K562 (cell line): Measurements from ENCODE around the gene KCNK16. TPM values are rescaled to one million over a fixed set of nuclear protein-coding genes. Genes with fewer than 3 reads are reported as not detected.

Experiments used
- ATAC-seq: fragments of 200-7000 bp; cut with Tn5 transposase; 3 replicates; pipeline ENCODE4 v1.9.1; 2020; ENCODE audit warnings: moderate library complexity
- BruUV-seq: library from RNA; stranded (reverse); fragments of 400-500 nt; replicated peaks from 2 replicates; lab custom pipeline; 2021; lab: Mats Ljungman, UMichigan
- CTCF ChIA-PET: fragments of 300-600 bp; formaldehyde crosslinking; extraction: SDS; loops from one replicate; lab custom pipeline; 2021; ENCODE audit warnings: low intra/inter-chr PET ratio; lab: Yijun Ruan, JAX
- POLR2A ChIA-PET: fragments of 300-600, 350-650 bp; sonication (Branson Sonifier 250); formaldehyde crosslinking; extraction: SDS; loops from one replicate; lab custom pipeline; 2021; ENCODE audit warnings: antibody characterized with exemption, inconsistent platforms; lab: Yijun Ruan, JAX
- DNase-seq, 4 experiments: peaks; one replicate each; pipeline versions ENCODE4 v3.0.0 to v3.0.0-alpha.2; 2011 to 2018; ENCODE audit warnings: low spot score in 3 of 4, mixed read lengths in 3 of 4; ENCODE audit errors: extremely low read depth in 1 of 4
- FAIRE-seq: peaks from 2 replicates; lab custom pipeline; 2011; peaks lifted over from hg19 to GRCh38; lab: Jason Lieb, UNC
- H2AFZ ChIP-seq: 2 replicates; pipeline ENCODE4 v1.6.0; 2011; ENCODE audit warnings: low read depth, low read length, control low read depth, inconsistent platforms
- H3K27ac ChIP-seq: fragments of 200-600 bp; 3 replicates; pipeline ENCODE4 v1.8.0; 2011; ENCODE audit warnings: low read depth, mild to moderate bottlenecking, control low read depth, inconsistent platforms, low read length, moderate library complexity, mixed read lengths; ENCODE audit errors: extremely low read depth
- H3K27me3 ChIP-seq, 2 experiments: fragments of 300-600 bp in 1 of 2; 2 replicates in 1 of 2; 3 replicates in 1 of 2; pipeline versions ENCODE4 v1.6.0 to v1.8.0; 2011; ENCODE audit warnings: inconsistent platforms in 2 of 2, low read length in 2 of 2, mild to moderate bottlenecking in 1 of 2, mixed read lengths in 1 of 2, moderate library complexity in 1 of 2; ENCODE audit not compliant: control insufficient read depth in 2 of 2, insufficient read depth in 2 of 2
- H3K36me3 ChIP-seq: fragments of 300-600 bp; 3 replicates; pipeline ENCODE4 v1.8.0; 2011; ENCODE audit warnings: mild to moderate bottlenecking, low read length, inconsistent platforms; ENCODE audit not compliant: control insufficient read depth, insufficient read depth
- H3K4me1 ChIP-seq, 2 experiments: fragments of 200-600 bp in 1 of 2; replicated peaks in 1 of 2; 2 replicates in 1 of 2; 3 replicates in 1 of 2; pipeline versions ENCODE4 v1.5.1 to v1.8.0; 2011; ENCODE audit warnings: inconsistent platforms in 2 of 2, low read length in 2 of 2, mild to moderate bottlenecking in 1 of 2, mixed read lengths in 1 of 2, moderate library complexity in 1 of 2; ENCODE audit not compliant: control insufficient read depth in 2 of 2, insufficient read depth in 2 of 2
- H3K4me2 ChIP-seq: 2 replicates; pipeline ENCODE4 v1.6.1; 2011; ENCODE audit warnings: low read length, control low read depth, inconsistent platforms, mixed read lengths; ENCODE audit not compliant: insufficient read depth
- H3K4me3 ChIP-seq: fragments of 200-600 bp; sonication (generic), shearing (Covaris generic); 2 replicates; pipeline ENCODE4 v1.5.1; 2016; ENCODE audit warnings: control low read depth, inconsistent platforms
- H3K79me2 ChIP-seq: fragments of 200-600 bp; 3 replicates; pipeline ENCODE4 v1.8.0; 2011; ENCODE audit warnings: low read length, inconsistent platforms; ENCODE audit not compliant: control insufficient read depth, insufficient read depth
- H3K9ac ChIP-seq, 2 experiments: 2 replicates each; pipeline versions ENCODE4 v1.6.0 to v1.6.1; 2011; ENCODE audit warnings: low read depth in 2 of 2, low read length in 2 of 2, control low read depth in 1 of 2, inconsistent platforms in 1 of 2, mild to moderate bottlenecking in 1 of 2, mixed read lengths in 1 of 2; ENCODE audit not compliant: insufficient read depth in 1 of 2
- H3K9me1 ChIP-seq: one replicate; pipeline ENCODE4 v1.6.0; 2011; ENCODE audit warnings: inconsistent platforms, mild to moderate bottlenecking, low read length, moderate library complexity; ENCODE audit not compliant: control insufficient read depth, insufficient read depth
- H3K9me3 ChIP-seq: replicated peaks from 2 replicates; pipeline ENCODE4 v1.5.1; 2011; ENCODE audit warnings: low read depth, low read length, inconsistent platforms; ENCODE audit not compliant: control insufficient read depth, insufficient read depth
- H4K20me1 ChIP-seq: replicated peaks from 2 replicates; pipeline ENCODE4 v1.6.1; 2011; ENCODE audit warnings: low read length, inconsistent platforms, mixed read lengths; ENCODE audit not compliant: control insufficient read depth, insufficient read depth
- HNRNPL ChIP-seq: fragments of 200-400 bp; formaldehyde crosslinking; IDR thresholded peaks from 2 replicates; pipeline ENCODE4 v1.6.1; 2017; ENCODE audit warnings: low read depth, mild to moderate bottlenecking, low read length
- NFXL1 ChIP-seq: fragments of 450-650 bp; formaldehyde crosslinking; IDR thresholded peaks from 2 replicates; pipeline ENCODE4 v1.4.0; 2021; ENCODE audit warnings: mild to moderate bottlenecking
- PHF21A ChIP-seq: fragments of 450-650 bp; IDR thresholded peaks from 2 replicates; pipeline ENCODE4 v1.6.1; 2017; ENCODE audit warnings: low read depth, borderline replicate concordance
- SMARCA5 ChIP-seq: fragments of 450-650 bp; IDR thresholded peaks from 2 replicates; pipeline ENCODE4 v1.6.1; 2016
- YBX1 ChIP-seq: fragments of 450-650 bp; IDR thresholded peaks from 2 replicates; pipeline ENCODE4 v1.7.1; 2016; ENCODE audit warnings: mild to moderate bottlenecking
- WGBS: fragments of 100-300 bp; shearing (Covaris generic); methylation state at CpG from one replicate; pipeline ENCODE4 v1.1.6; 2016; ENCODE audit warnings: low coverage, mixed read lengths; ENCODE audit not compliant: insufficient coverage; ENCODE audit errors: missing lambda C conversion rate; 5-methylcytosine and 5-hydroxymethylcytosine counted together
- in situ Hi-C: fragments of 300-500 bp; cut with MboI; formaldehyde crosslinking; loops from 4 replicates; pipeline ENCODE4 v1.15.0; 2018; ENCODE audit warnings: inconsistent platforms, mixed read lengths
- intact Hi-C: fragments of 100-400 bp; cut with micrococcal nuclease; formaldehyde crosslinking; loops from 2 replicates; pipeline ENCODE4 v1.14.2; 2022
- polyA plus RNA-seq, 8 experiments: library from polyadenylated mRNA; depleted of rRNA in 4 of 8; stranded (reverse) in 5 of 8; unstranded in 3 of 8; fragments of >200 nt; fragmentation: Nextera tagmentation in 2 of 8; fragmentation: Illumina TruSeq in 1 of 8; extraction: Ambion mirVana in 2 of 8; extraction: Trizol in 1 of 8; gene quantifications; 2 replicates each; pipeline versions ENCODE4 v1.2.1 to v1.2.3, GENCODE V29; 2011 to 2014; ENCODE audit warnings: inconsistent platforms in 1 of 8, missing spikeins in 1 of 8
- total RNA-seq, 7 experiments: library from RNA; depleted of rRNA in 6 of 7; stranded (reverse); fragments of >200 nt in 6 of 7; fragmentation: Illumina TruSeq in 2 of 7; extraction: Trizol in 2 of 7; gene quantifications; 2 replicates each; pipeline versions ENCODE4 v1.2.1 to v1.2.3, GENCODE V29; 2011 to 2021; ENCODE audit warnings: low replicate concordance in 1 of 7

Gene KCNK16
- total and polyA plus RNA-seq, 9 of the 15 experiments (the other 6 are each of a cell fraction or from before 2014, with no cell fraction given), result not detected

DNA sequence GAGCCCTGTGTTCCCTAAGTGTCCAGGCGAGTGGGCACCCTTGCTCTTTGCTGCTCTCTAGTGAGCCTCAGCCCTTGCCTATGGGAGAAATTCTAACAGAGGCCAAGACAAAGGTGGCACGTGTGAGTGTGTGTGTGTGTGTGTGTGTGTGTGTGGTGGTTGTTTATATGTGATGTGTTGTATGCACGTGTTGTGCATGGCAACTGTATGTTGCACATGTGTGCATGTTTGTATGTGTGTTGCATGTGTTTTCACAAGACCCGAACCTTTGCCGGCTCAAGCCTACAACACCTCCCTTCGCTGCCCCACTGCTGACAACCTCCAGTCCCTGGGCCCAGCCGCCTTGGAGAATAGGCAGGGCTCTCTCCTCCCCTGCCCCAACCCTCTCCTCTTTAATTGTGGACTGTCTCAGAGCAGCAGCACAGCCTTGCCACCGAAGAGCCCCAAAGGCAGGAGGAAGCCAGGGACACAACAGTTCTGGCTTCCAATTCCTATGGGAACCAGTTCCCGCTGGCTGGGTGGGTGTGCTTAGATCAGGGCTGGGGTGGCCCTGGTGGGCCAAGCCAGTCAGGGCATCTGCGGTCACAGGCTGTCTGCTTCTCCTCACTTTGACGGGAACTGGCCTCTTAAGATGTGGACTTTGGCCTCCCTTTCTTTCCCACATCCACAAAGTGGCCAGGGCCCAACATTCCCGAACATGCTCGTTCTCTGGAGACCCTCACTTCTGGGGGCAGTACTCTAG lies 2.7 kb downstream of the KCNK16 start:
- no peaks in the 10 kb centered on the region for H3K36me3 ChIP-seq
- peaks cover 8 to 69% of the 10 kb centered on the region in 2 experiments; a peak in 3 of 5 replicates for H3K27me3 ChIP-seq
- FAIRE-seq (no peak), ATAC-seq (no peak)
- H3K9me1 ChIP-seq, result no peaks in the 10 kb centered on the region
- H4K20me1 ChIP-seq, result peaks cover 12% of the 10 kb centered on the region; the same call in 1 of the 2 replicates
- in situ Hi-C loops, result no loop called here
- under 1% methylated on average over 13 of the region's 13 CpGs for WGBS
- no TSS peak for BruUV-seq
- H3K27ac ChIP-seq, result no peak overlapping the region
- H3K9me3 ChIP-seq, result no peaks in the 10 kb centered on the region
- no peak overlapping the region for H3K4me2 ChIP-seq
- H3K9ac ChIP-seq, result no peak overlapping the region
- no peak overlapping the region for H3K4me3 ChIP-seq
- no peak for TF ChIP-seq YBX1
- TF ChIP-seq, all 486 proteins: peak for 0
- no peak for DNase-seq
- H3K79me2 ChIP-seq, result no peaks in the 10 kb centered on the region
- ChIA-PET POLR2A (no interaction called here), CTCF (no interaction called here)
- H3K4me1 ChIP-seq, result no peaks in the 10 kb centered on the region
- intact Hi-C loops, result no loop called here
- no peak overlapping the region for H2AFZ ChIP-seq

DNA sequence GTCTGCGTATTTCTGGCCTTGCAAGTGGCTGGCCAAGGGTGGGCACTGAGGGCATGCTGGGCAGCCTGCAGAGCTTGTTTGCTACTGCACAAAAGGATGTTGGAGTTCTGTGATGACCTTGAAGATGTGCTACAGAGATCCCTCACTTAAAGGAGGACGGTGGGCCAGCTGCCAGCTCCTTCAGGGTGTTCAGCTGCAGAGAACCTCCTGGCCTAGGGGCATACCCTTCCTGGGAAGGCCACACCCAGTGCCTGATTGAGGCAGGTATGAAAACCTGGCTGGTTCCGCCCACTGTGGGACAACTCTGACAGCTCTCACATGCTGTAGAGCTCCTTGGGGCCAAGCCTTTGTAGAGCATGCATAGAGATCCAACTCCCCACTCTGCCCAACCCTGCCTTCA lies 5.2 kb downstream of the KCNK16 start:
- in situ Hi-C loops (no loop called here), intact Hi-C loops (no loop called here)
- ATAC-seq (no peak), FAIRE-seq (no peak), DNase-seq (no peak)
- no peak overlapping the region for H3K4me2 ChIP-seq
- no peaks in the 10 kb centered on the region for H3K9me3 ChIP-seq
- BruUV-seq, result no TSS peak
- TF ChIP-seq HNRNPL (no peak), NFXL1 (CRISPR knock-in tag) (no peak), PHF21A (no peak), SMARCA5 (no peak)
- H3K9ac ChIP-seq, result no peak overlapping the region
- H3K4me3 ChIP-seq, result no peak overlapping the region
- H4K20me1 ChIP-seq, result peaks cover 14% of the 10 kb centered on the region; the same call in 1 of the 2 replicates
- peaks cover 0 to 13% of the 10 kb centered on the region in 2 experiments; a peak in 1 of 5 replicates for H3K4me1 ChIP-seq
- H3K27me3 ChIP-seq, result peaks cover 5 to 81% of the 10 kb centered on the region in 2 experiments
- ChIA-PET POLR2A (interaction anchor here (0.6 kb wide), 1 partner anchor 23 kb away, joined by 3 read pairs; no protein-coding TSS in a partner anchor), CTCF (no interaction called here)
- 2% methylated on average over 3 of the region's 3 CpGs for WGBS
- H2AFZ ChIP-seq, result no peak overlapping the region
- no peaks in the 10 kb centered on the region for H3K9me1 ChIP-seq
- H3K79me2 ChIP-seq, result no peaks in the 10 kb centered on the region
- H3K36me3 ChIP-seq, result no peaks in the 10 kb centered on the region
- no peak overlapping the region for H3K27ac ChIP-seq
